ENCODE data around the gene STK39.

STK39 gene

GRCh38 chr2:168244318-168244717 lies 3.1 kb downstream of the STK39 start:
- DNase-seq (ENCODE audit: low read depth in 2 of 3, low spot score in 1 of 3) = peak; percentile 27 to 49 (median 38)

GRCh38 chr2:168243061-168243460 lies 4.3 kb downstream of the STK39 start:
- no peak for DNase-seq (ENCODE audit: low read depth in 2 of 3, low spot score in 1 of 3)

- DNase-seq (ENCODE audit: low read depth in 2 of 3, low spot score in 1 of 3) = no peak
Measured at GRCh38 chr2:168241746-168242145, 5.6 kb downstream of the STK39 start.

GRCh38 chr2:168241208-168241607 lies 6.2 kb downstream of the STK39 start:
- no peak for DNase-seq (ENCODE audit: low read depth in 2 of 3, low spot score in 1 of 3)

- DNase-seq (ENCODE audit: low read depth in 2 of 3, low spot score in 1 of 3) = no peak
Measured at GRCh38 chr2:168239281-168239680, 8.1 kb downstream of the STK39 start.

- DNase-seq (ENCODE audit: low read depth in 2 of 3, low spot score in 1 of 3) = no peak
Measured at GRCh38 chr2:168237741-168238140, 9.7 kb downstream of the STK39 start.

GRCh38 chr2:168234407-168235085 lies 12.8 kb downstream of the STK39 start:
- no peak for DNase-seq (ENCODE audit: low read depth in 2 of 3, low spot score in 1 of 3)

- no peak for DNase-seq (ENCODE audit: low read depth in 2 of 3, low spot score in 1 of 3)
Measured at GRCh38 chr2:168233726-168234406, 13.5 kb downstream of the STK39 start.

GRCh38 chr2:168233166-168233565 lies 14.2 kb downstream of the STK39 start:
- no peak for DNase-seq (ENCODE audit: low read depth in 2 of 3, low spot score in 1 of 3)

- DNase-seq (ENCODE audit: low read depth in 2 of 3, low spot score in 1 of 3) = no peak
Measured at GRCh38 chr2:168231609-168232241, 15.7 kb downstream of the STK39 start.

- DNase-seq (ENCODE audit: low read depth in 2 of 3, low spot score in 1 of 3) = no peak
Measured at GRCh38 chr2:168230389-168230788, 17.0 kb downstream of the STK39 start.

GRCh38 chr2:168224346-168224745 lies 23.0 kb downstream of the STK39 start:
- DNase-seq (ENCODE audit: low read depth in 2 of 3, low spot score in 1 of 3) = no peak

GRCh38 chr2:168222088-168222487 lies 25.3 kb downstream of the STK39 start:
- no peak for DNase-seq (ENCODE audit: low read depth in 2 of 3, low spot score in 1 of 3)

- DNase-seq (ENCODE audit: low read depth in 2 of 3, low spot score in 1 of 3) = no peak
Measured at GRCh38 chr2:168220965-168221819, 26.2 kb downstream of the STK39 start.

GRCh38 chr2:168217920-168218319 lies 29.5 kb downstream of the STK39 start:
- no peak for DNase-seq (ENCODE audit: low read depth in 2 of 3, low spot score in 1 of 3)

GRCh38 chr2:168216351-168217005 lies 30.9 kb downstream of the STK39 start:
- DNase-seq (ENCODE audit: low read depth in 2 of 3, low spot score in 1 of 3) = no peak

GRCh38 chr2:168215813-168216212 lies 31.6 kb downstream of the STK39 start:
- no peak for DNase-seq (ENCODE audit: low read depth in 2 of 3, low spot score in 1 of 3)

- no peak for DNase-seq (ENCODE audit: low read depth in 2 of 3, low spot score in 1 of 3)
Measured at GRCh38 chr2:168212866-168213265, 34.5 kb downstream of the STK39 start.

- peak in 1 of 3 donors; percentile 15 for DNase-seq (ENCODE audit: low read depth in 2 of 3, low spot score in 1 of 3)
Measured at GRCh38 chr2:168212167-168212566, 35.2 kb downstream of the STK39 start.

GRCh38 chr2:168211664-168212163 lies 35.7 kb downstream of the STK39 start:
- peak; percentile 32 to 62 (median 43) for DNase-seq (ENCODE audit: low read depth in 2 of 3, low spot score in 1 of 3)
